ENCODE measurements around the gene FAM167B. TPM values are rescaled to one million over a fixed set of nuclear protein-coding genes. Genes with fewer than 3 reads are reported as not detected.

FAM167B gene
- not detected in 2 replicates for total RNA-seq (2014; rRNA removed; shearing (Covaris generic))

GRCh38 chr1:32246888-32247273 lies at the start of gene FAM167B:
TSS of gene FAM167B (plus strand) at chr1:32247222. CDS start at chr1:32247422, 200 bp downstream.
- no peak for DNase-seq (ENCODE audit: low read depth)

GRCh38 chr1:32197837-32198236 lies 49.2 kb upstream of the FAM167B start:
- DNase-seq (ENCODE audit: low read depth), result no peak

GRCh38 chr1:32198237-32199042 lies 48.6 kb upstream of the FAM167B start:
- no peak for DNase-seq (ENCODE audit: low read depth)

GRCh38 chr1:32199043-32199716 lies 47.8 kb upstream of the FAM167B start:
- no peak for DNase-seq (ENCODE audit: low read depth)

GRCh38 chr1:32199717-32200072 lies 47.3 kb upstream of the FAM167B start:
- DNase-seq (ENCODE audit: low read depth), result no peak

GRCh38 chr1:32200226-32201010 lies 46.6 kb upstream of the FAM167B start, which contains the start of gene CCDC28B:
TSS of gene CCDC28B (plus strand) at chr1:32200595. CDS start at chr1:32201936, 1,341 bp downstream.
- DNase-seq (ENCODE audit: low read depth), result peak; percentile 65

GRCh38 chr1:32201011-32201855 lies 45.8 kb upstream of the FAM167B start:
- DNase-seq (ENCODE audit: low read depth), result peak; percentile 73

GRCh38 chr1:32204943-32205361 lies 42.1 kb upstream of the FAM167B start:
- DNase-seq (ENCODE audit: low read depth), result no peak

- peak; percentile 94 for DNase-seq (ENCODE audit: low read depth)
Measured at GRCh38 chr1:32205401-32206370, 41.3 kb upstream of the FAM167B start, which contains the start of gene IQCC. TSS of gene IQCC (plus strand) at chr1:32205671. CDS start at chr1:32205682, 11 bp downstream.

- DNase-seq (ENCODE audit: low read depth), result no peak
Measured at GRCh38 chr1:32208469-32208868, 38.6 kb upstream of the FAM167B start.

GRCh38 chr1:32208891-32209328 lies 38.1 kb upstream of the FAM167B start, which contains the start of gene DCDC2B:
TSS of gene DCDC2B (plus strand) at chr1:32209089. CDS start at chr1:32209094, 5 bp downstream.
- peak; percentile 78 for DNase-seq (ENCODE audit: low read depth)

GRCh38 chr1:32215629-32216480 lies 31.2 kb upstream of the FAM167B start:
- peak; percentile 67 for DNase-seq (ENCODE audit: low read depth)

- DNase-seq (ENCODE audit: low read depth), result no peak
Measured at GRCh38 chr1:32216566-32216965, 30.5 kb upstream of the FAM167B start.

- DNase-seq (ENCODE audit: low read depth), result no peak
Measured at GRCh38 chr1:32219022-32219421, 28.0 kb upstream of the FAM167B start.

GRCh38 chr1:32220746-32221580 lies 26.1 kb upstream of the FAM167B start:
- DNase-seq (ENCODE audit: low read depth), result no peak

- DNase-seq (ENCODE audit: low read depth), result no peak
Measured at GRCh38 chr1:32221581-32221979, 25.4 kb upstream of the FAM167B start.

- peak; percentile 95 for DNase-seq (ENCODE audit: low read depth)
Measured at GRCh38 chr1:32221980-32222755, 24.9 kb upstream of the FAM167B start, which contains the start of the genes EIF3I and TMEM234. TSS of gene EIF3I (plus strand) at chr1:32222407. CDS start at chr1:32222442, 35 bp downstream. TSS of gene TMEM234 (minus strand) at chr1:32222353. CDS start at chr1:32222322, 31 bp downstream.
